Activated CD8-positive, alpha-beta memory T cell treated with anti-CD3 and anti-CD28 coated beads, Interleukin-2, amount 50 U/mL, for 1 hour (primary cell): Measurements from ENCODE around the gene IFRD1.

ENCODE experiments used
- DNase-seq: peaks from one replicate; pipeline ENCODE4 v3.0.0-alpha.2; 2020; ENCODE audit errors: extremely low read depth

Gene IFRD1

GRCh38 chr7:112449902-112450806, at the start of gene IFRD1:
Gene IFRD1 (plus strand): TSS chr7:112450460. CDS start chr7:112450689, 229 bp downstream.
- DNase-seq: peak; percentile 97

- DNase-seq: no peak
Measured at GRCh38 chr7:112404321-112404720, 45.9 kb upstream of the IFRD1 start.

GRCh38 chr7:112405286-112405685, 45.0 kb upstream of the IFRD1 start:
- no peak for DNase-seq

- DNase-seq: no peak
Measured at GRCh38 chr7:112407261-112407660, 43.0 kb upstream of the IFRD1 start.

GRCh38 chr7:112410092-112410491, 40.2 kb upstream of the IFRD1 start:
- DNase-seq: no peak

GRCh38 chr7:112411186-112411795, 39.0 kb upstream of the IFRD1 start:
- no peak for DNase-seq

GRCh38 chr7:112414855-112415490, 35.3 kb upstream of the IFRD1 start:
- DNase-seq: no peak

- no peak for DNase-seq
Measured at GRCh38 chr7:112416127-112416526, 34.1 kb upstream of the IFRD1 start.

- no peak for DNase-seq
Measured at GRCh38 chr7:112419543-112420130, 30.6 kb upstream of the IFRD1 start.

GRCh38 chr7:112420236-112420861, 29.9 kb upstream of the IFRD1 start:
- DNase-seq: no peak

- no peak for DNase-seq
Measured at GRCh38 chr7:112421666-112422486, 28.4 kb upstream of the IFRD1 start.

- no peak for DNase-seq
Measured at GRCh38 chr7:112422842-112423496, 27.3 kb upstream of the IFRD1 start.

- no peak for DNase-seq
Measured at GRCh38 chr7:112423987-112424386, 26.3 kb upstream of the IFRD1 start.

GRCh38 chr7:112427984-112428383, 22.3 kb upstream of the IFRD1 start:
- DNase-seq: no peak

GRCh38 chr7:112428715-112429114, 21.5 kb upstream of the IFRD1 start:
- DNase-seq: no peak

- no peak for DNase-seq
Measured at GRCh38 chr7:112430649-112431048, 19.6 kb upstream of the IFRD1 start.

- no peak for DNase-seq
Measured at GRCh38 chr7:112431803-112432202, 18.5 kb upstream of the IFRD1 start.

GRCh38 chr7:112433289-112433688, 17.0 kb upstream of the IFRD1 start:
- DNase-seq: no peak

GRCh38 chr7:112437072-112437471, 13.2 kb upstream of the IFRD1 start:
- DNase-seq: no peak

- DNase-seq: no peak
Measured at GRCh38 chr7:112439476-112439875, 10.8 kb upstream of the IFRD1 start.
